ELF-1 (cell line): ENCODE data around the gene WNT3A.

Source experiments
- DNase-seq: peaks from one replicate; pipeline ENCODE4 v3.0.0-alpha.2; 2016; ENCODE audit warnings: low read depth, low spot score

WNT3A gene

GRCh38 chr1:228100822-228101613 lies 94.2 kb downstream of the WNT3A start:
- DNase-seq: peak; percentile 8

DNA sequence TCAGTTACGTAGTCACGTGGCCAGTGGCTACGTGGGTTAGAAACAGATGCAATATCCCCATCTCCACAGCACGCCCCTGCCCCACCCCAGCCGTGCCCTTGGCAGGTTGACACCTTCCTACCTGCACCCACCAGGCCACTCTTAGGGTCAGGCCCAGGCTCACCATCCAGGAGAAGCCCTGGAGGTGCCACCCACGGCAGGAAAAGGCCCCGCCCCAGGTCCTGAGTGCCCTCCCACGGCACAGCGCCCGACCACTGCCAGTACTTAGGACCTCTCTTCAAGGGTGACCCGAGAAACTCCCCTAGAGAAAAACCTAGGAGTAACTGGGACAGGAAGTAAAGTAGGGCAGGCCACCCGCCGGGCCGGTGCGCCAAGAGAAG lies 94.8 kb downstream of the WNT3A start:
- no peak for DNase-seq

DNA sequence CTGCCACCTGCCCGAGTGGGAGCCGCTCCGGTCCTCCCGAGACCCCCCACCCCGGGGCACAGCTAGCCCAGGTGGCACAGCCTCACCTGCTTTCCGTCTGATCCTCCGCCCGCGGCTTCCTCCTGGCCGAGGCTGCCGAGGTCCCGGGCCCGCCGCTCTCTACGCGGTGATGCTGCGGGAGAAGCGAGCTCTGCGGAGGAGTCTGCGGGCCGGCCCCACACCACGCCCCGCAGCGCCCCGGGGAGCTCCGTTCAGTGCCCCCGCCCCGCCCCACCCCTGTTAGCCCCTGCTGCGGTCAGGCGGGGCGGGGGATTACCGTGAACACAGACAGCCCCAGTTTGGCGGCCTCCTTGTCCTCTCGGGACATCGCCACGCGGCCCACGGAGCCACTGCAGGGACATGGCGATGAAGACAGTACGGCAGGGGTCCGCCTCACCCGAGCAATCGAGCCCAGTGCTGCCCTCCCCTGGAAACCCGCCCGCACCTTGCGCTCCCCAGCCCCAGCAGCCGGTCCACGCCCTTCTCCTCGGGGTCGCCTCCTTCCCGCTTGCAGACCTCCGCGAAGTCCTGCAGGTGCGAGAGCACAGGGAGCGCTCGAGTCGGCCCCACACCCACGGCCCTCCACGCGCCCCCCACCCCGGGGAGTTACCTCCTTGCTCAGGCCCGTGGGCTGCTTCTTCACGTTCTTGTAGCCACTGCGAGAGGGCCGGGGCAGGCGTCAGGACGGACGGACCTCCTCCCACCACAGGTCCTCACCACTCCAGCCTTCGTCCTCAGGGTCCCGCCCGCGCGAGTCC lies 95.4 kb downstream of the WNT3A start:
- DNase-seq: peak; percentile 67

GRCh38 chr1:228102791-228103620 lies 96.2 kb downstream of the WNT3A start, which contains the start of gene C1orf35:
Gene C1orf35 (minus strand): TSS chr1:228103325. CDS start chr1:228103227, 98 bp downstream.
- peak; percentile 98 for DNase-seq

- DNase-seq: peak; percentile 37
Observed at GRCh38 chr1:228104526-228105269, 97.9 kb downstream of the WNT3A start.

DNA sequence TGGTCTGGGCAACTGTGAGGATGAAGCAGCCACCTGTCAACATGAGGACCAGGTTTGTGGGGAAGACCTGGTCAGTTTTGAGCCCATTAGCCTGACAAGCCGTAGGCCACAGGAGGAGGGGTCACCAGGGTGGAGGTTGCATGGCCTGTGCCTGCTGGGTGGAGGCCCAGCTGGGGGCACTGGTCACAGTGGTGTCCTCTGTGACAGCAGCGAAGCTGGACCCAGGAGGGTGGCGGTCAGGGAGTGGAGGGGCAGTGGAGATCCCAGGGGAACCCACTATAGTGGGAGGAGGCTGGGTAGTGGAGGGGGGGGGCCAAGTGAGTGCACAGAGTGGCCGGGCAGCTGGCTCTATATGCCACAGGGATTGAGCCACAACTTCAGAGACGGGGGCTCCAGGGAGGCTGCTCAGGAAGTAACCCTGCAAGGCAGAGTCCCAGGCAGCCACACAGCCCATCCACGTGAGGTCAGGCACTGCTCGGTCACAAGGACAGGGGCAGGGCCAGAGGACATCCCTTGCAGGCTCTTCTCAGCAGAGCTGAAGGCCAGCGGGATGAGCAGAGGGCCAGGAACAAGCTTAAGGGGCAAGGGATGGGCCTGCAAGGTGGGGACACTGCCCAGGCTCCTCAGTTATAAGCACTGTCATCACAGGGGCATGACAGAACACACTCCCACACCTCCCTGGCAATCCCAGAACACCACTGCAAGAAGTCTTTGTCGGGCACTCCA lies 98.6 kb downstream of the WNT3A start:
- no peak for DNase-seq

DNA sequence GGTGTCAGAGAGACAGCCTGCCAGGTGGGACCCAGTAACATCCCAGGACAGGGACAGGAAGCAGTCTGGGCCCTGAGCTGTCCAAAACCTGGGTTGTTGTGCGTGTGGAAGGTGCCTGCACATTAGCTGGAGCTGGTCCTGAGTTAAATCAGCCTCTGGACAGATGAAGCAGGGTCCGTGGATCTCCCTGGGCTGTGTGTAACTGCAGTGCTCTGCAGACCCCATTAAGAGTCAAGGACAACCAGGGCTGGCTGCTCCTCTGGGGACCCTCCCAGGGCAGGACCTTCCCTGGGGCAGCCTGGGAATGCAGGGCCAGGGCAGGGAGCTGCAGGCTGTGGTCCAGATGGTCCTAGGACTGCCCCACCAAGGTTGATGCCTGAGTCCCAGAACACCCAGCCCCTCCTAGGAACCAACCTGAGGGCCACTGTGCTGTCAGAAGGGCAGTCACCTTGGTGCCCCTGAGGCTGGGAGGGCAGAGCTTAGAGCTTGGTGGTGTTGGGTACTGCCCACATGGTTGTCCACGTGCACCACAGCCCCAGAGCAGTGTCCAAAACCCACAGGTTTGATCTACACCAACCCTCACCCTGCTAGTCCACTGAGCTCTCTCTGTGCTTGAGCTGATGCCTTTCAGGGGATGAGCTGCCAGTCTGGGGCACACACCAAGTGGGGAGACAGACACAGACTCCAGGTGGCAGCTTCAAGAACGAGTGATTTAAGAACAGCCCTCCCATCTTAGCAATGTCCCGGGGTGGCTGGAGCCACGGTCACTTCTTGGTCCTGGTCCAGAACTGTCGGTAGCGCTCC lies 99.4 kb downstream of the WNT3A start:
- DNase-seq: no peak

DNA sequence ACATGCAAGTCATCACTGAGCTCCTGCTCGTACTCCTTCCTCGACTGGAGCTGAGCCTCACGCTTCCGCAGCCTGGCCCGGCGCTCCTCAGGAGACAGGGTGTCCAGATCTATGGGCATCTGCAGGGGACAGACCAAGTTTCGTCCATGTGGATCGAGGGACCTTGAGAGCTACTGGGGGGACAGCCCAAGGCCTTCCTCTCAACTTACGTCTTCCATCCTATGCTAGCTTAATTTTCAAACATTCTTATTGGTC lies 99.9 kb downstream of the WNT3A start:
- DNase-seq: no peak

DNA sequence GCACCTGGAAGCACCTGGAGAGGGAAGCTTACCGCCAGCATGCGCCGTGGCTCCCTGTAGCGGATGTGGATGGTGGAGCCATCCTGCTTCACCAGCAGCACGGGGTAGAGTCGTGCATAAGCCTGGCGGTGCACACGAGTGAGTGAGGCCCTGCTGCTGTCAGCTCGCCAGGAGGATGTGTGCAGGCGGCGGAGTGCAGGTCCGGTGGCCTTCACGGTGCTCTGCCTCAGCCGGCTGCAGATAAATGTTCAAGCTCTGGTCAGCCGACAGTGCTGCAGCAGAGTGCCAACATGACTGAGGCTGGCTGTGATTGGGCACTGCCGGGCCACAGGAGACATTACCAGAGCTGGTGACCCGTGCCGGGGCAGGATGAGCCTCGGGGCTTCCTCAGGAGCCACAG lies 100.8 kb downstream of the WNT3A start:
- no peak for DNase-seq

GRCh38 chr1:228108055-228108690 lies 101.4 kb downstream of the WNT3A start:
- no peak for DNase-seq

DNA sequence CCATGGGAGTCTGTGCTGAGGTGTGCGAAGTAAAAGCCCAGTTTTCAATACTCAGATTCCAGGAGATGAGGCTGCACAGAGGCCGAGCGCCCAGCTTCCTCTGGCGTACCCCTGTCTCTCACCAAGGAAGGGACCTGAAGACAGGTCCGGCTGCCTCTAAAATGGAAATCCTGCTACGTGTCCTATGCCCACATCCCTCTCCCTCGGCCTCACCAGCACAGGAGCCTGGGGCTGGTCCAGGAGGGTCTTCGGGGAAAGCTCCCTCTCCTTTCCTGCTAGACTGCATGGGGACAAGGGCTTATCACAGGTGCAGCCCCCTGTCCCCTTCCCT lies 101.9 kb downstream of the WNT3A start:
- no peak for DNase-seq

GRCh38 chr1:228109073-228109961 lies 102.5 kb downstream of the WNT3A start, which contains the start of gene MRPL55:
Gene MRPL55 (minus strand): TSS chr1:228109299. CDS start chr1:228108260, 1,039 bp downstream.
- peak; percentile 97 for DNase-seq

GRCh38 chr1:228109962-228110488 lies 103.2 kb downstream of the WNT3A start:
- peak; percentile 48 for DNase-seq

DNA sequence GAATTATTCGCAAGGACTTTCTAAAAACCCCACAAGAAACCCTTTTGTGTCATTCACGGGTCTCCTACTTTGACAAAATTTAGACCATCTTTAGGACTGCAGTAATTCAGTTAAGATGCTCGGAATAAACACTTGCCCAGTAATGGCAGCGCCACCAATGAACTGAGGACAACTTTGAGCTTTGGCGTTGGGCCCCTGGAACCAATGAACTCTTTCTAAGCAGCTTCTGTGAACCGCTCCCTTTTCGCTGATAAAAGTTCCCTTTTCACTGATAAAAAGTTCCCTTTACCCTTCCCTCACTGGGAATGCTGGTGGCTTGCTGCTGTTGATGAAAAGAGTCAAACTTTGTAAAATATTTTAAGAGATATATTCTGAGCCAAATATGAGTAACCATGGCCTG lies 103.8 kb downstream of the WNT3A start:
- DNase-seq: no peak
